Endodermal cell (in vitro differentiated cells): ENCODE measurements around the gene MYH6. TPM values are rescaled to one million over a fixed set of nuclear protein-coding genes. Genes with fewer than 3 reads are reported as not detected.

Source experiments
- DNase-seq: peaks from one replicate; pipeline ENCODE4 v3.0.0-alpha.2; 2017
- H3K27ac ChIP-seq: 2 replicates; pipeline ENCODE4 v1.5.1; 2013; ENCODE audit warnings: mild to moderate bottlenecking, low read depth, low read length, moderate library complexity
- H3K27me3 ChIP-seq: 2 replicates; pipeline ENCODE4 v1.6.1; 2013; ENCODE audit warnings: mild to moderate bottlenecking, low read length, moderate library complexity; ENCODE audit not compliant: insufficient read depth, control insufficient read depth, poor library complexity, severe bottlenecking
- H3K36me3 ChIP-seq: 2 replicates; pipeline ENCODE4 v1.7.0; 2013; ENCODE audit warnings: mild to moderate bottlenecking, low read length, moderate library complexity; ENCODE audit not compliant: control insufficient read depth, insufficient read depth
- H3K4me1 ChIP-seq: one replicate; pipeline ENCODE4 v1.7.0; 2013; ENCODE audit warnings: low read length; ENCODE audit not compliant: control insufficient read depth, insufficient read depth
- H3K4me3 ChIP-seq: 2 replicates; pipeline ENCODE4 v1.5.1; 2013; ENCODE audit warnings: mild to moderate bottlenecking, low read length, moderate library complexity
- H3K9ac ChIP-seq: 2 replicates; pipeline ENCODE4 v1.6.1; 2013; ENCODE audit warnings: mild to moderate bottlenecking, low read length, moderate library complexity; ENCODE audit not compliant: poor library complexity, severe bottlenecking; ENCODE audit errors: extremely low read depth
- H3K9me3 ChIP-seq: 2 replicates; pipeline ENCODE4 v1.6.1; 2013; ENCODE audit warnings: mild to moderate bottlenecking, low read length, moderate library complexity; ENCODE audit not compliant: control insufficient read depth
- H3K27ac Mint-ChIP-seq: 2 replicates; pipeline ENCODE4 v1.8.0; 2020; ENCODE audit warnings: mixed read lengths
- H3K27me3 Mint-ChIP-seq: 2 replicates; pipeline ENCODE4 v1.8.0; 2021; ENCODE audit warnings: mild to moderate bottlenecking, mixed read lengths; ENCODE audit not compliant: insufficient read depth
- H3K36me3 Mint-ChIP-seq: 2 replicates; pipeline ENCODE4 v1.8.0; 2020; ENCODE audit warnings: low read depth, mixed read lengths
- H3K4me1 Mint-ChIP-seq: 2 replicates; pipeline ENCODE4 v1.8.0; 2020; ENCODE audit warnings: mixed read lengths
- H3K4me3 Mint-ChIP-seq: 2 replicates; pipeline ENCODE4 v1.8.0; 2020; ENCODE audit warnings: mild to moderate bottlenecking, moderate library complexity, mixed read lengths
- H3K9me3 Mint-ChIP-seq: 2 replicates; pipeline ENCODE4 v1.8.0; 2020; ENCODE audit warnings: mild to moderate bottlenecking, mixed read lengths
- CTCF ChIP-seq: fragments of 200-600 bp; sonication (generic); conservative IDR thresholded peaks from 2 replicates; pipeline ENCODE4 v1.5.0; 2021; ENCODE audit warnings: antibody characterized with exemption, mild to moderate bottlenecking
- WGBS, 2 experiments: methylation state at CpG; one replicate each; pipeline versions ENCODE4 v1.1.5 to v1.1.7; 2013; ENCODE audit warnings: missing lambda C conversion rate in 2 of 2, mixed read lengths in 1 of 2; ENCODE audit not compliant: insufficient coverage in 1 of 2, insufficient read length in 1 of 2; 5-methylcytosine and 5-hydroxymethylcytosine counted together
- total RNA-seq, 2 donors: library from RNA; stranded (reverse); fragmentation: NEBNext Ultra II Directional in 1 of 2; extraction: Animal tissue kit (Norgen Biotek cat#: 25700) in 1 of 2; gene quantifications; 2 replicates in 1 of 2; 3 replicates in 1 of 2; pipeline ENCODE4 v1.2.1, GENCODE V29; 2021

Gene MYH6
- total RNA-seq, 2 donors from 2014 or later, result not detected

DNA sequence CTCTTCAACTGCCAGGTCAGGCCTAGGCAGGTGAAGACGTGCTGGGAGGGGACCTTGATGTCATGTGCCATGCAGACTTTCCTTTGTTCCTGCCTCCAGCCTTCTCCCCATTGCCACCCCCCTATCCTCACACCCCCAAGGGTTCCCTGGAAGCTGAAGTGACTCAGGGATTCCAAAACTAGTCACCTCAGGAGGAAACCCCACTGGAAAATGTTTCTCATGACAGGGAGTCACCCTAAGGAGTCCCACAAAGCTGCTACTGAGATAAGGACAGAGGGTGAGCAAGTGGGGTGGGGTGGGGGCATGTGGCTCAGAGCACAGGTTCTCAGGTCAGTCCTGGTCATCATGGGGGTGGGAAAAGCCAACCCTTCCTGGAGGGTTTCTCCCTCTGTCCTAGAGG lies 37.9 kb downstream of the MYH6 start:
- H3K4me3 Mint-ChIP-seq, result no peak overlapping the region
- TF ChIP-seq CTCF, result no peak

GRCh38 chr14:23366426-23366921 lies 41.6 kb downstream of the MYH6 start:
- peak; percentile 97 for DNase-seq
- peaks cover 19% of the 10 kb centered on the region for H3K36me3 ChIP-seq
- H3K4me3 ChIP-seq, result peak overlapping the region; percentile 59
- H3K27ac Mint-ChIP-seq, result peak overlapping the region; percentile 83
- H3K27me3 Mint-ChIP-seq, result peaks cover 31% of the 10 kb centered on the region
- H3K9ac ChIP-seq, result no peak overlapping the region
- peak overlapping the region; percentile 90 for H3K4me3 Mint-ChIP-seq
- H3K4me1 Mint-ChIP-seq, result peaks cover 28% of the 10 kb centered on the region
- no peak for TF ChIP-seq CTCF
- H3K27me3 ChIP-seq, result peaks cover 8% of the 10 kb centered on the region
- H3K9me3 Mint-ChIP-seq, result no peaks in the 10 kb centered on the region
- no peaks in the 10 kb centered on the region for H3K4me1 ChIP-seq
- peaks cover 19% of the 10 kb centered on the region for H3K36me3 Mint-ChIP-seq
- H3K27ac ChIP-seq, result peak overlapping the region; percentile 97
- no peaks in the 10 kb centered on the region for H3K9me3 ChIP-seq
- 3 to 4% methylated on average over 18 to 32 of the region's 34 CpGs for WGBS, 2 experiments

More for the DNA sequence above, 37.9 kb downstream of the MYH6 start:
- H3K27ac Mint-ChIP-seq, result no peak overlapping the region
- no peak overlapping the region for H3K27ac ChIP-seq
- peaks cover 44% of the 10 kb centered on the region for H3K27me3 Mint-ChIP-seq
- H3K4me1 ChIP-seq, result no peaks in the 10 kb centered on the region
- H3K9me3 Mint-ChIP-seq, result no peaks in the 10 kb centered on the region
- peaks cover 13% of the 10 kb centered on the region for H3K4me1 Mint-ChIP-seq
- no peaks in the 10 kb centered on the region for H3K36me3 Mint-ChIP-seq
- H3K4me3 ChIP-seq, result no peak overlapping the region
- H3K9ac ChIP-seq, result no peak overlapping the region
- DNase-seq, result no peak
- 67 to 74% methylated on average over 1 of the region's 1 CpG for WGBS, 2 experiments
- H3K27me3 ChIP-seq, result peaks cover 8% of the 10 kb centered on the region
- H3K36me3 ChIP-seq, result no peaks in the 10 kb centered on the region
- H3K9me3 ChIP-seq, result no peaks in the 10 kb centered on the region

GRCh38 chr14:23365732-23366425 lies 42.2 kb downstream of the MYH6 start:
- peaks cover 8% of the 10 kb centered on the region for H3K27me3 ChIP-seq
- Mint-ChIP-seq H3K4me3 (peak overlapping the region; percentile 90), H3K27me3 (peaks cover 28% of the 10 kb centered on the region), H3K36me3 (peaks cover 21% of the 10 kb centered on the region), H3K9me3 (no peaks in the 10 kb centered on the region), H3K4me1 (peaks cover 33% of the 10 kb centered on the region), H3K27ac (no peak overlapping the region)
- no peak for TF ChIP-seq CTCF
- peak overlapping the region; percentile 73 for H3K9ac ChIP-seq
- WGBS, 2 experiments, result 0% methylated on average over 4 to 46 of the region's 51 CpGs
- H3K4me1 ChIP-seq, result no peaks in the 10 kb centered on the region
- DNase-seq, result no peak
- peak overlapping the region; percentile 84 for H3K4me3 ChIP-seq
- no peaks in the 10 kb centered on the region for H3K9me3 ChIP-seq
- peak overlapping the region; percentile 97 for H3K27ac ChIP-seq
- H3K36me3 ChIP-seq, result peaks cover 22% of the 10 kb centered on the region
